HepG2 (cell line): Measurements from ENCODE around the gene RDH16. TPM values are rescaled to one million over a fixed set of nuclear protein-coding genes. Genes with fewer than 3 reads are reported as not detected.
A peak's percentile ranks its signal among the peaks of the same experiment; 100 is the strongest.

Source experiments
- CEBPG ChIP-seq: IDR thresholded peaks from 2 replicates; pipeline ENCODE4 v1.6.1; 2016
- ERF ChIP-seq: IDR thresholded peaks from 2 replicates; pipeline ENCODE4 v1.6.1; 2018; ENCODE audit warnings: missing biosample characterization, missing genetic modification reagents
- ESRRA ChIP-seq: sonication (generic); formaldehyde crosslinking; IDR thresholded peaks from 2 replicates; pipeline ENCODE4 v1.5.1; 2020; ENCODE audit warnings: mild to moderate bottlenecking, low read depth, missing genetic modification reagents
- FOXK1 ChIP-seq: sonication (generic); formaldehyde crosslinking; IDR thresholded peaks from 2 replicates; pipeline ENCODE4 v1.4.0; 2020; ENCODE audit warnings: low read depth, missing genetic modification reagents, borderline replicate concordance
- FOXP4 ChIP-seq: sonication (generic); formaldehyde crosslinking; IDR thresholded peaks from 2 replicates; pipeline ENCODE4 v1.4.0; 2020; ENCODE audit warnings: missing genetic modification reagents
- KMT2B ChIP-seq: IDR thresholded peaks from 2 replicates; pipeline ENCODE4 v1.6.1; 2016; ENCODE audit warnings: missing genetic modification reagents, missing compliant biosample characterization
- POGK ChIP-seq: sonication (generic); formaldehyde crosslinking; conservative IDR thresholded peaks from 2 replicates; pipeline ENCODE4 v1.8.0; 2022; ENCODE audit warnings: mild to moderate bottlenecking, moderate library complexity, missing genetic modification reagents
- SOX5 ChIP-seq: IDR thresholded peaks from 2 replicates; pipeline ENCODE4 v1.6.1; 2016; ENCODE audit warnings: borderline replicate concordance
- SRSF9 ChIP-seq: fragments of 200-400 bp; formaldehyde crosslinking; IDR thresholded peaks from 2 replicates; pipeline ENCODE4 v1.6.1; 2018; ENCODE audit warnings: borderline replicate concordance, mild to moderate bottlenecking, low read depth, low read length; ENCODE audit not compliant: insufficient read depth, poor library complexity, severe bottlenecking
- ZNF263 ChIP-seq: sonication (generic); formaldehyde crosslinking; IDR thresholded peaks from 2 replicates; pipeline ENCODE4 v1.4.0; 2020; ENCODE audit warnings: missing genetic modification reagents
- ZNF280D ChIP-seq: sonication (generic); formaldehyde crosslinking; IDR thresholded peaks from 2 replicates; pipeline ENCODE4 v1.5.1; 2020; ENCODE audit warnings: mild to moderate bottlenecking, missing genetic modification reagents
- ZNF512B ChIP-seq: sonication (generic); formaldehyde crosslinking; IDR thresholded peaks from 2 replicates; pipeline ENCODE4 v1.5.1; 2020; ENCODE audit warnings: missing genetic modification reagents, mild to moderate bottlenecking, borderline replicate concordance
- ZNF784 ChIP-seq: sonication (generic); formaldehyde crosslinking; IDR thresholded peaks from 2 replicates; pipeline ENCODE4 v1.5.1; 2020; ENCODE audit warnings: missing genetic modification reagents, mild to moderate bottlenecking, borderline replicate concordance
- ZNF878 ChIP-seq: sonication (generic); formaldehyde crosslinking; IDR thresholded peaks from 2 replicates; pipeline ENCODE4 v1.8.1; 2023; ENCODE audit warnings: mild to moderate bottlenecking, missing genetic modification reagents, moderate library complexity
- ZSCAN22 ChIP-seq: sonication (generic); formaldehyde crosslinking; IDR thresholded peaks from 2 replicates; pipeline ENCODE4 v1.4.0; 2020; ENCODE audit warnings: mild to moderate bottlenecking, missing genetic modification reagents
- polyA plus RNA-seq, 8 experiments: library from polyadenylated mRNA; depleted of rRNA in 3 of 8; stranded (reverse) in 7 of 8; unstranded in 1 of 8; fragments of >200 nt; fragmentation: Illumina TruSeq in 4 of 8; extraction: Trizol in 4 of 8; gene quantifications; 2 replicates each; pipeline versions ENCODE4 v1.2.1 to v1.2.3, GENCODE V29; 2011 to 2016; ENCODE audit warnings: low read depth in 4 of 8, missing spikeins in 1 of 8, mixed read lengths in 1 of 8; ENCODE audit not compliant: insufficient read depth in 1 of 8
- total RNA-seq, 5 experiments: library from RNA; depleted of rRNA; stranded (reverse); fragments of >200 nt; fragmentation: Illumina TruSeq; extraction: Trizol; gene quantifications; 2 replicates each; pipeline ENCODE4 v1.2.3, GENCODE V29; 2016; ENCODE audit warnings: low read depth in 1 of 5

The RDH16 gene
- total and polyA plus RNA-seq, 2 of the 13 experiments (the other 11 are each of a cell fraction or from before 2014, with no cell fraction given): 0.05 to 0.13 TPM

GRCh38 chr12:56941299-56942017, 15.9 kb downstream of the RDH16 start (continued):
- TF ChIP-seq ZNF280D (peak; percentile 70; the same call in 1 of the 2 replicates), ZSCAN22 (no peak), CEBPG (CRISPR knock-in tag) (peak; percentile 58), ZNF263 (CRISPR knock-in tag) (0 out of 2 replicates have a peak, but pooled peaks have one; percentile 11), ZNF512B (CRISPR knock-in tag) (peak; percentile 46; the same call in 1 of the 2 replicates), FOXK1 (CRISPR knock-in tag) (peak; percentile 88; the same call in 1 of the 2 replicates), POGK (0 out of 2 replicates have a peak, but pooled peaks have one; percentile 59), ERF (peak; percentile 89), SOX5 (peak; percentile 83), ZNF784 (CRISPR knock-in tag) (0 out of 2 replicates have a peak, but pooled peaks have one; percentile 41), ESRRA (peak; percentile 98), ZNF878 (CRISPR knock-in tag) (peak; percentile 79; the same call in 1 of the 2 replicates), SRSF9 (no peak), FOXP4 (peak; percentile 96), KMT2B (peak; percentile 53; the same call in 1 of the 2 replicates)
